GM18909 (cell line): ENCODE data around the gene EMC1.
"Not testable (repeated sequence)": the region's sequence is repeated elsewhere in the genome, so short reads cannot be mapped to it uniquely, and the experiment has no call there.

ENCODE experiments used
- ATAC-seq: cut with Tn5 transposase; IDR thresholded peaks from one replicate; pipeline ENCODE4 v1.9.1; 2021; ENCODE audit warnings: mild to moderate bottlenecking; ENCODE audit not compliant: unreplicated experiment, poor library complexity

EMC1 gene

GRCh38 chr1:19220080-19220846 is 31.1 kb downstream of the EMC1 start:
- ATAC-seq = no peak

GRCh38 chr1:19219451-19219850 is 31.9 kb downstream of the EMC1 start:
- ATAC-seq = no peak

GRCh38 chr1:19216585-19216984 is 34.7 kb downstream of the EMC1 start:
- not testable (repeated sequence) for ATAC-seq

GRCh38 chr1:19213580-19213979 is 37.7 kb downstream of the EMC1 start:
- no peak for ATAC-seq

GRCh38 chr1:19212167-19212566 is 39.2 kb downstream of the EMC1 start:
- ATAC-seq = no peak

GRCh38 chr1:19210772-19211549 is 40.4 kb downstream of the EMC1 start:
- no peak for ATAC-seq

GRCh38 chr1:19209990-19210771 is 41.1 kb downstream of the EMC1 start, which contains the start of gene UBR4:
Gene UBR4, minus strand, starts transcription at chr1:19210266. Its CDS starts 18 bp downstream, at chr1:19210248.
- ATAC-seq = peak; percentile 88

- peak; percentile 42 for ATAC-seq
Observed at GRCh38 chr1:19209439-19209989, 41.8 kb downstream of the EMC1 start.

GRCh38 chr1:19208710-19209438 is 42.5 kb downstream of the EMC1 start:
- ATAC-seq = no peak

GRCh38 chr1:19206947-19207346 is 44.4 kb downstream of the EMC1 start:
- ATAC-seq = no peak

GRCh38 chr1:19205845-19206244 is 45.5 kb downstream of the EMC1 start:
- no peak for ATAC-seq

GRCh38 chr1:19205403-19205802 is 45.9 kb downstream of the EMC1 start:
- no peak for ATAC-seq

- no peak for ATAC-seq
Observed at GRCh38 chr1:19204446-19205266, 46.7 kb downstream of the EMC1 start.

GRCh38 chr1:19203440-19203839 is 47.9 kb downstream of the EMC1 start:
- no peak for ATAC-seq

- ATAC-seq = no peak
Observed at GRCh38 chr1:19202396-19202795, 48.9 kb downstream of the EMC1 start.

GRCh38 chr1:19199969-19200604 is 51.2 kb downstream of the EMC1 start:
- no peak for ATAC-seq

- ATAC-seq = no peak
Observed at GRCh38 chr1:19199329-19199968, 51.9 kb downstream of the EMC1 start.

GRCh38 chr1:19198820-19199219 is 52.5 kb downstream of the EMC1 start:
- no peak for ATAC-seq
